Dermis microvascular lymphatic vessel endothelial cell (primary cell): ENCODE measurements around the gene BRD3OS. TPM values are rescaled to one million over a fixed set of nuclear protein-coding genes. Genes with fewer than 3 reads are reported as not detected.

Source experiments
- total RNA-seq: library from RNA; depleted of rRNA; stranded (reverse); fragments of >200 nt; gene quantifications from 2 replicates; pipeline ENCODE4 v1.2.1, GENCODE V29; 2014

The BRD3OS gene
- total RNA-seq, 1 donor from 2014 or later: 5.9 TPM

Other genes with a start within 250 kb of the BRD3OS start
- 15.0 and 20.6 TPM in 2 replicates for gene VAV2, start 33.2 kb upstream of the BRD3OS start, total RNA-seq
- 6.8 and 10.9 TPM in 2 replicates for gene BRD3, start 42.5 kb downstream of the BRD3OS start, total RNA-seq
- 16.7 and 20.6 TPM in 2 replicates for gene WDR5, start 110.6 kb downstream of the BRD3OS start, total RNA-seq
- not detected in 2 replicates for gene RNU6ATAC, start 139.1 kb downstream of the BRD3OS start, total RNA-seq